Parathyroid adenoma (tissue), 2 donors: Measurements from ENCODE around the gene DHRS2.
"Not testable (repeated sequence)": the region's sequence is repeated elsewhere in the genome, so short reads cannot be mapped to it uniquely, and the experiment has no call there.

Source experiments
- H2AFZ ChIP-seq: fragments of 300-600 bp; sonication (generic); one replicate; pipeline ENCODE4 v1.7.0; 2017; ENCODE audit warnings: antibody characterized with exemption, mild to moderate bottlenecking
- H3K27ac ChIP-seq: fragments of 300-600 bp; sonication (generic); one replicate; pipeline ENCODE4 v1.7.0; 2017
- H3K27me3 ChIP-seq: fragments of 300-600 bp; sonication (generic); one replicate; pipeline ENCODE4 v1.7.0; 2017; ENCODE audit warnings: low read length; ENCODE audit not compliant: control insufficient read depth, insufficient read depth
- H3K36me3 ChIP-seq: fragments of 300-600 bp; sonication (generic); one replicate; pipeline ENCODE4 v1.7.0; 2017; ENCODE audit warnings: low read length; ENCODE audit not compliant: control insufficient read depth, insufficient read depth
- H3K4me1 ChIP-seq: fragments of 300-600 bp; sonication (generic); one replicate; pipeline ENCODE4 v1.7.0; 2017; ENCODE audit warnings: control low read depth
- H3K4me2 ChIP-seq: fragments of 300-600 bp; sonication (generic); one replicate; pipeline ENCODE4 v1.7.0; 2017; ENCODE audit warnings: low read length
- H3K4me3 ChIP-seq: fragments of 300-600 bp; sonication (generic); one replicate; pipeline ENCODE4 v1.7.0; 2017; ENCODE audit warnings: low read depth, low read length
- H3K79me2 ChIP-seq: fragments of 300-600 bp; sonication (generic); one replicate; pipeline ENCODE4 v1.7.0; 2017; ENCODE audit warnings: control low read depth
- H3K9ac ChIP-seq: fragments of 300-600 bp; sonication (generic); one replicate; pipeline ENCODE4 v1.7.0; 2017; ENCODE audit warnings: mild to moderate bottlenecking
- H3K9me3 ChIP-seq: fragments of 300-600 bp; sonication (generic); one replicate; pipeline ENCODE4 v1.7.0; 2017; ENCODE audit warnings: low read length; ENCODE audit not compliant: control insufficient read depth
- CTCF ChIP-seq: fragments of 300-600 bp; sonication (generic); IDR thresholded peaks from one replicate; pipeline ENCODE4 v1.7.0; 2017; ENCODE audit warnings: antibody characterized with exemption, mild to moderate bottlenecking
- donor health status: primary hyperparathyroidism.

DHRS2 gene

GRCh38 chr14:23670481-23670880 lies 34.3 kb downstream of the DHRS2 start:
- TF ChIP-seq CTCF, result no peak
- Histone ChIP-seq H3K4me3 (no peak overlapping the region), H3K4me1 (no peaks in the 10 kb centered on the region), H3K9me3 (no peaks in the 10 kb centered on the region), H2AFZ (no peak overlapping the region), H3K4me2 (no peak overlapping the region), H3K79me2 (no peaks in the 10 kb centered on the region), H3K9ac (no peak overlapping the region), H3K27me3 (no peaks in the 10 kb centered on the region), H3K36me3 (no peaks in the 10 kb centered on the region), H3K27ac (no peak overlapping the region)

GRCh38 chr14:23672200-23672599 lies 36.0 kb downstream of the DHRS2 start:
- H3K27ac ChIP-seq, result no peak overlapping the region
- no peak overlapping the region for H3K4me3 ChIP-seq
- H3K36me3 ChIP-seq, result no peaks in the 10 kb centered on the region
- no peaks in the 10 kb centered on the region for H3K4me1 ChIP-seq
- H3K27me3 ChIP-seq, result no peaks in the 10 kb centered on the region
- H2AFZ ChIP-seq, result no peak overlapping the region
- H3K9me3 ChIP-seq, result no peaks in the 10 kb centered on the region
- no peak for TF ChIP-seq CTCF
- no peaks in the 10 kb centered on the region for H3K79me2 ChIP-seq
- no peak overlapping the region for H3K4me2 ChIP-seq
- no peak overlapping the region for H3K9ac ChIP-seq

- Histone ChIP-seq H3K9me3 (no peaks in the 10 kb centered on the region), H2AFZ (no peak overlapping the region), H3K27me3 (no peaks in the 10 kb centered on the region), H3K4me2 (no peak overlapping the region), H3K27ac (no peak overlapping the region), H3K36me3 (no peaks in the 10 kb centered on the region), H3K9ac (no peak overlapping the region), H3K79me2 (no peaks in the 10 kb centered on the region), H3K4me3 (no peak overlapping the region), H3K4me1 (no peaks in the 10 kb centered on the region)
- no peak for TF ChIP-seq CTCF
These were observed 39.2 kb downstream of the DHRS2 start for GRCh38 chr14:23675337-23675736.

- H3K36me3 ChIP-seq, result no peaks in the 10 kb centered on the region
- H3K79me2 ChIP-seq, result no peaks in the 10 kb centered on the region
- H3K4me3 ChIP-seq, result no peak overlapping the region
- no peak overlapping the region for H3K27ac ChIP-seq
- no peaks in the 10 kb centered on the region for H3K9me3 ChIP-seq
- H3K27me3 ChIP-seq, result no peaks in the 10 kb centered on the region
- no peaks in the 10 kb centered on the region for H3K4me1 ChIP-seq
- H2AFZ ChIP-seq, result no peak overlapping the region
- no peak for TF ChIP-seq CTCF
- H3K4me2 ChIP-seq, result no peak overlapping the region
- no peak overlapping the region for H3K9ac ChIP-seq
These were observed 39.7 kb downstream of the DHRS2 start for GRCh38 chr14:23675906-23676305.

GRCh38 chr14:23681337-23681736 lies 45.2 kb downstream of the DHRS2 start:
- Histone ChIP-seq H3K36me3 (no peaks in the 10 kb centered on the region), H2AFZ (no peak overlapping the region), H3K4me1 (no peaks in the 10 kb centered on the region), H3K4me2 (no peak overlapping the region), H3K27ac (no peak overlapping the region), H3K9ac (no peak overlapping the region), H3K9me3 (no peaks in the 10 kb centered on the region), H3K27me3 (no peaks in the 10 kb centered on the region), H3K4me3 (no peak overlapping the region), H3K79me2 (no peaks in the 10 kb centered on the region)
- no peak for TF ChIP-seq CTCF

- H3K4me2 ChIP-seq, H3K27me3 ChIP-seq, H3K79me2 ChIP-seq, H3K9ac ChIP-seq, H2AFZ ChIP-seq, H3K4me3 ChIP-seq, H3K27ac ChIP-seq, H3K9me3 ChIP-seq, H3K36me3 ChIP-seq: not testable (repeated sequence)
- peaks cover 14% of the 10 kb centered on the region for H3K4me1 ChIP-seq
These were observed 53.7 kb downstream of the DHRS2 start for GRCh38 chr14:23689709-23690514.
